GM19324 (cell line): Measurements from ENCODE around the gene PPP1R16B.

ENCODE experiments used
- ATAC-seq: cut with Tn5 transposase; IDR thresholded peaks from one replicate; pipeline ENCODE4 v1.9.1; 2021; ENCODE audit warnings: mild to moderate bottlenecking, moderate library complexity; ENCODE audit not compliant: unreplicated experiment, low FRiP score

Gene PPP1R16B

DNA sequence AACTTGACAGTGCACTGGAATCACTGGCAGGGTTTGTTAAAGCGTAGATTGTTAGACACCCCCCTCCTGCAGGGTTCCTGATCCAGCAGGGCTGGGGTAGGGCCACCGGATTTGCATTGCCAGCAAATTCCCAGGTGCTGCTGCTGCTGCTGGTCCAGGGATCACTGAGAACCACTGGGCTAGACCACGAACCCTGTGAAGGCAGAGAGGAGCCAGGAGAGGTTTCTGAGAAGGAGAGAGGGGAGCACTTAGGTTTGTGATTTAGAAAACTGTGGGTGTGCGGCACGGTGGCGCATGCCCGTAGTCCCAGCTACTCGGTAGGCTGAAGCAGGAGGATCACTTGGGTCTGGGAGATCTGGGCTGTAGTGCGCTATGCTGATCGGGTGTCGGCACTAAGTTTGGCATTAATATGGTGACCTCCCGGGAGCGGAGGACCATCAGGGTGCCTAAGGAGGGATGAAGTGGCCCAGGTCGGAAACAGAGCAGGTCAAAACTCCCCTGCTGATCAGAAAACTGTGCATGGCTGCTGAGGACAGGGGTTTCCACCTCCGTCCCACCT, 67.1 kb downstream of the PPP1R16B start:
- no peak for ATAC-seq

DNA sequence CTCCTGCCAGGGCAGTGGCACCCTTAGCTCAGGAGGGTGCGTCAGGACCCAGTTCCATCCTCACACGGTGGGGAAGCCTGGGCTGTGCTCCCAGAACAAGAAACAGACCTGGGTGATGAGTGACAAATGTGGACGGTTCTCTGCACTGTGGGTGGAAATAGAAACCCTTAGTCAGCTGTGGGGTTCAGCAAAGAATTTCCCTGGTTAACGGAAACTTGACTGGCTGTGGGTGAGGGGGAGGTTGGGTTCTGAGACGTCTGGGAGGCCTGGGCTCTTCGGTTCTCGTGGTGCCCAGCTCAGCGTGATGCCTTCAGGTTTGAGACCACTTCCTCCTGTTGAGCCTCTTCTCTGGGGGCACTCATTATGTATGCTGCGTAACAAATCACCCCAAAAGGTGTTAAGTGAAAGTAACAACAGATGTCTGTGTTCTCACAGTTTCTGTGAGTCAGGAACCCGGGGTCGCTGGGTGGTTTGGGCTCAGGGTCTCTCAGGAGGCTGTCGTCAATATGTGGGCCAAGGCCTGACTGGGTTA, 67.6 kb downstream of the PPP1R16B start:
- peak; percentile 60 for ATAC-seq

DNA sequence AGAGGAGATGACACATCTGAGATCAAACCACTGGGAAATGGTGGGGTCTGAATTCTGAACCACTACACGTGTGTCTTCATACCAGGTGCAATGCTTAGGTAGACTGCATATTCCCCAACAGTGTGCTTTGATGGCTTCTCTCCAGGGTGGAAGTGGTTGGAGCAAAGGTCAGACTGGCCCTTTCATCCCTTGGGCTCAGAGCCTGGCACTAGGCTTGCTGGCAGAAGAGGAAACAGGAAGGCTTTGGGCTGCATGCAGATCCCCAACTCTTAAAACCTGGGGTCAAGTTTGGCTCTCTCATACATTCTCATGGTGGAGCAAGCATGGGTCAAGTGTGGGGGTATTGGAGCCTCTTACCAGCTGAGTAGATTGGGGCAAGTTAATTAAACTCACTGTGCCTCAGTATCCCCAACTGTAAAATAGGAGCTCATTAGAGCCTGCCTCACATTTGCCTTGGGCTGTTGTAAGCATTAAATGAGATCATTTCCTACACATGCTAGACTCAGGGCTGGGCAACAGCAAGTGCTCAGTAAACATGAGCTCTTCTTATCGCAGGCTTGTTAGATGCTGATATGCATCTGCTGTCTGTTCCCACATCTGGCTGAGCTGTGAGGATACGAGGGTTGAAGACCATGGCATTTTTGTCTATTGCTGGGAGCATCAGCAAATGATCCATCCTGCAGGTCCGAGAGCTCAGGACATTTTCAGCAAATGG, 69.1 kb downstream of the PPP1R16B start:
- no peak for ATAC-seq

- peak; percentile 68 for ATAC-seq
Measured at GRCh38 chr20:38875175-38875993, 69.9 kb downstream of the PPP1R16B start.

DNA sequence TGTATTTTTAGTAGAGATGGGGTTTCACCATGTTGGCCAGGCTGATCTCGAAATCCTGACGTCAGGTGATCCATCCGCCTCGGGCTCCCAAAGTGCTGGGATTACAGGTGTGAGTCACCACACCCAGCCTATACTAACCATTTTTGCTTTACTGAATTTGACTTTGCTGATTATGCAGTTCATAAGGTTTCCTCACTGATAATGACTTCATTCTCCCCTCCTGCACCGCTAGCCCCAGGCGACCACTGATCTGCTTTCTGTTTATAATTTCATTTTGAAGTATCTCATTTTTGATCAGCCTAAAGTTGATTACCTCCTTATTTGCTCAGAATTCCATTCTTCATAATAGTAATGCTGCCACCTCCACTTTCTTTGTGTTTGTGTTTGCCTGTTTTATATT, 72.0 kb downstream of the PPP1R16B start:
- no peak for ATAC-seq

GRCh38 chr20:38878866-38879265, 73.4 kb downstream of the PPP1R16B start:
- ATAC-seq, result no peak

GRCh38 chr20:38880952-38881735, 75.6 kb downstream of the PPP1R16B start:
- ATAC-seq, result no peak

GRCh38 chr20:38881806-38882440, 76.4 kb downstream of the PPP1R16B start:
- no peak for ATAC-seq

- ATAC-seq, result no peak
Measured at GRCh38 chr20:38882600-38882999, 77.1 kb downstream of the PPP1R16B start.

- ATAC-seq, result no peak
Measured at GRCh38 chr20:38883081-38883980, 77.8 kb downstream of the PPP1R16B start.

DNA sequence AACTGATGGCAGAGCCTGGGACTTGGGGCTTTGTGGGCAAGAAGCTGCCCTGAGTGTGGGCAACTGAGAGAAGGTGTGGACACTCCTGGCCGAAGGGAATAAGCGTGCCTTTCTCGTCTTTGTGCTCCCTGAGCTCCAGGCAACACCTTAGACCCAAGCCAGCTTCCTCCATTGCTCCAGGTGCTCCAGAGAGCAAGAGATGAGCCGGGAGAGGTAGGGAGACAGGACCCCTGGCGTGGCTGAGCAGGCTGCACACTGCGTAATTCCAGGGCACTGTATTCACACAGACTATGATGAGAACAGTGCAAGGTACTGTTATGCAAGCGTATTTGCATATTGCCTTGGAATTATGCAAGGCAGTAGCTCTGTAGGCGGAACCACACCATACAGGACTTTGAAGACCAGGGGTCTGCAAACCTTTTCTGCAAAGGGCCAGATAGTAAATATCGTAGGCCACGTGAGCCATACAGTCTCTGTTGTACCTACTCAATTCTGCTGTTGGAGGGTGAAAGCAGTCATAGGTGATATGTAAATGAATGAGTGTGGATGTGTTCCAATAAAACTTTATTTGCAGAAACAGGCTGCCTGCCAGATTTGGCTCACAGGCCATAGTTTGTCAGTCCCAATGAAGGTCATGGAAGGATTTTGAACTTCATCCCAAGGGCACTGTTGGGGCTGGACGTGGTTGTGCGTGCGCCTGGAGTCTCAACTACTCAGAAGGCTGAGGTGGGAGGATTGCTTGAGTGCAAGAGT, 78.7 kb downstream of the PPP1R16B start:
- no peak for ATAC-seq

GRCh38 chr20:38885357-38885756, 79.9 kb downstream of the PPP1R16B start:
- no peak for ATAC-seq

GRCh38 chr20:38888059-38888831, 82.7 kb downstream of the PPP1R16B start:
- no peak for ATAC-seq

DNA sequence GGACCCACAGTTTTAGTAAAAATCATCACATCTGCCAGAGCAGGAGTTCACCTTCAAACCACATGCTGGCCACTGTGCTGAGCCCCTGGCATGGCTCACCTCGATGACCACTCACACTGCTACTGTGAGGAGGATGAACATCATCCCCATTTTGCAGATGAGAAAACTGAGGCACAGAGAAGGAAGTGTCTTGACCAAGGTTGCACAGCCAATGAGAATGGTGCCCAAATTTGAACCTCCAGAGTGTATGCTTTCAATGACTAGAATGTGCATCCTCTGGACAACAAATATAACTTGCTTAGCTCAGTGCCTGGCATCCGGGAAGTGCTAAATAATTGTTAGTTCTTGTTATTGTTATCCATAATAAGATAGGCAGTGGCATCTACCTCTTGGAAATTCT, 83.6 kb downstream of the PPP1R16B start:
- ATAC-seq, result no peak

DNA sequence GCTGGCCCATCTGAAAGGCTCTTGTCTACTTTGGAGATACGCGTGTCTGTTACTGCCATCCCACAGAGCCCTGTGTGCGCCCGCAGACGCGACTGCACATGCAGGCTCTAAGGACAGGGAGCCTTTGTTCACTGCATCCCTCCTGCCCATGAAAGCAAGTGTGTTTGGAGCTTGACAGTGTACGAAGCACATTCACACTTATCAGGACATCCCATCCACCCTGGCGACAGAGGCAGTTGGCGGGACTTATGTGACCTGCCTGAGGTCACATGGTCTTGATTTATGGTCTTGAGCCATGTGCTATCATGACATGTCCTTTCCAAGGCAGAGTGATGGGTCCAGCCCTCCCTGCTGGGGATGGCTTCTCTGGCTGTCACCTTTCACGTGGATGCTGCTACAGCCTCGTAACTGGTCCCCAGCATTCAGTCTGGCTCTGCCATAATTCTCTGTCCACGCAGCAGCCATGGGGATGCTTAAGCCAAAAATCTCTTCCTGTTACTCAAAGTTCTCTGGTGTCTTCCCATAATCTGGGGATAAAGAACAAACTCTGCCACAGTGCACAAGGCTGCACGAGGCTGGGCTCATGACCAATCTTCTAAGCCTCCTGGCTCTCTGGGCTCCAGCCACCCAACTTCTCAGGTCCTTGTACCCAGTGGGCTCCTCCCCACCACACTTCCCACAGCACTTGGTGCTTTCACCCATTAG, 84.4 kb downstream of the PPP1R16B start:
- ATAC-seq, result no peak

DNA sequence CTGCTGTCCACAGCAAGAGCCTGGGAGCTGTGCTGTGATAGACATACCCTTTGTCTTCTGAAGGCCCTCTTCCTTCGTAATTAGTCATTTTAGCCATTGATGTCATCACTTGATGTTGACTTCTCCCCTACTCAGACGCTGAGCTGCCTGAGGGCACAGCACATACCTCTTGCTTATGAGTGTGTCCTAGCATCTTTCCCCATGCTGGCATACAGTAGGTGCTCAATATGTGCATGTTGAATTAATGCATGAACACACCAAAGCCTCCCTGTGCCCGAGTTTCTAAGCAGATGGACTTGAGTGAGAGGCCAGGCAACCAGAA, 85.0 kb downstream of the PPP1R16B start:
- no peak for ATAC-seq
